ENCODE data around the gene SYT5. TPM values are rescaled to one million over a fixed set of nuclear protein-coding genes. Genes with fewer than 3 reads are reported as not detected.

The SYT5 gene
- total and polyA plus RNA-seq, 2 experiments from 2014 or later: 0.98 to 1.4 TPM

DNA sequence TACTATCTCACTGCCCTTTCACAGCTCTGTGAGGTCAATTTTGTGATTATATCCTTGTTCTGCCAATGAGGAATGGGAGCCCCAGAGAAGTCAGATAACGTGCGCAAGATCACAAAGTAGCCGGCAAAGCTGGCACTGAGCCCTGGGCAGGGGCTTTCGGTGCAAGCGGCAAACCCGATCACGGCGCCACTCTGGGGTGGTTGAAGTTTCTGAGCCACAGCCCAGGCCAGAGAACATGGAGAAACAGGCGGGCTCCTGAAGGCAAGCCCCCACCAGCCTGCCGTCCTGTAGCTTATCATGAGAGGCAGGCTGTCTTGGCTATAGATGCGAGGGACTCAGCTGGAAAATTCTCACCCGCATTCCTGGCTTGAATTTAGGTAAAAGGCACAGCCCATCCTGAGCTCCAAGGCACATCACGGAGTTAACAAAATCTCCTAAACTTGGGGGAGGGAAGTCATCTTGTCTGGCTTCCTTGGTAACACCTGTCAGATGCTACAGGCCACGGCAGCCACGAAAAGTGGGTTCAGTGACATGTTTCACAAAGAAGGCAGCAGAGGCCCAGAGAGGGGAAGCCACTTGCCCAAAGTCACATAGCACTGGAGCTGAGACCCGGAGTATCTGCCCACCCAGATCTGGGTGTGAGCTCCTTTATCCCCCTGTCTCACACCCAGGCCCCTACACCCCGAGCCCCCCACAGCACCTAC lies 43.5 kb downstream of the SYT5 start:
- Histone ChIP-seq H2AFZ (no peak overlapping the region), H3K79me2 (no peaks in the 10 kb centered on the region), H3K9me2 (replicated peaks; ENCODE audit: insufficient read depth) (no peaks in the 10 kb centered on the region), H3K27ac (no peak overlapping the region), H3K4me1 (ENCODE audit: insufficient read depth) (no peaks in the 10 kb centered on the region), H4K20me1 (ENCODE audit: insufficient read depth, poor library complexity, severe bottlenecking) (no peaks in the 10 kb centered on the region), H3K9me3 (ENCODE audit: low read depth) (no peaks in the 10 kb centered on the region), H3K4me3 (no peak overlapping the region), H3K4me2 (no peak overlapping the region), H3K36me3 (replicated peaks; ENCODE audit: insufficient read depth, low read depth) (no peaks in the 10 kb centered on the region), H3K27me3 (peaks cover under 1% of the 10 kb centered on the region)
- TF ChIP-seq EZH2 (IDR thresholded peaks at IDR 0.05; ENCODE audit: borderline replicate concordance) (no peak), CTCF (IDR thresholded peaks at IDR 0.05; ENCODE audit: poor library complexity) (no peak), EZH2phosphoT487 (IDR thresholded peaks at IDR 0.05; ENCODE audit: low read depth, severe bottlenecking, unreplicated experiment) (no peak)
- WGBS (ENCODE audit: low lambda C conversion rate, missing lambda C conversion rate): 92% methylated on average over 15 of the region's 17 CpGs
- DNase-seq (ENCODE audit: low spot score): no peak

DNA sequence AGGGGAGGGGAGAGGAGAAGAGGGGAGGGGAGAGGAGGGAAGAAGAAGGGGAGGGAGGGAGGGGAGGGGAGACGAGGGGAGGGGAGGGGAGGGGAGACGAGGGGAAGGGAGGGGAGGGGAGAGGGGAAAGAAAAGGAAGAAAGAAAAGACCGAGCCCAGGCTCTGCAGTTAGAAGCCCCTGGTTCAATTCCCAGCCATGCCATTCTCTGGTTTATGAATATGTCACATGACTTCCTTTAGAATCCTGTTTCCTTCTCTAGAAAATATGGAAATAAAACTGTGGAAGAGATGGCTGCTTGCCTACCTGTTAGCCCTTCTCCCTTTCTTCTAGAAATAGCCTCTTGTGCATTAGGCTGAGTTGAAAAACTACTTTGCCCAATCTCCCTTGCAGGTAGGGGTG lies 45.4 kb downstream of the SYT5 start:
- Histone ChIP-seq H3K4me3 (no peak overlapping the region), H3K79me2 (no peaks in the 10 kb centered on the region), H3K27ac (no peak overlapping the region), H3K9me2 (replicated peaks; ENCODE audit: insufficient read depth) (no peaks in the 10 kb centered on the region), H3K27me3 (no peaks in the 10 kb centered on the region), H3K9me3 (ENCODE audit: low read depth) (no peaks in the 10 kb centered on the region), H2AFZ (no peak overlapping the region), H3K36me3 (replicated peaks; ENCODE audit: insufficient read depth, low read depth) (no peaks in the 10 kb centered on the region), H4K20me1 (ENCODE audit: insufficient read depth, poor library complexity, severe bottlenecking) (no peaks in the 10 kb centered on the region), H3K4me1 (ENCODE audit: insufficient read depth) (no peaks in the 10 kb centered on the region), H3K4me2 (no peak overlapping the region)
- TF ChIP-seq CTCF (IDR thresholded peaks at IDR 0.05; ENCODE audit: poor library complexity) (no peak), EZH2 (IDR thresholded peaks at IDR 0.05; ENCODE audit: borderline replicate concordance) (no peak), EZH2phosphoT487 (IDR thresholded peaks at IDR 0.05; ENCODE audit: low read depth, severe bottlenecking, unreplicated experiment) (no peak)
- no peak for DNase-seq (ENCODE audit: low spot score)
- 83% methylated on average over 1 of the region's 3 CpGs for WGBS (ENCODE audit: low lambda C conversion rate, missing lambda C conversion rate)

GRCh38 chr19:55133639-55134444 lies 46.2 kb downstream of the SYT5 start:
- Histone ChIP-seq H3K79me2 (no peaks in the 10 kb centered on the region), H4K20me1 (ENCODE audit: insufficient read depth, poor library complexity, severe bottlenecking) (no peaks in the 10 kb centered on the region), H3K4me3 (no peak overlapping the region), H3K27ac (no peak overlapping the region), H3K9me2 (replicated peaks; ENCODE audit: insufficient read depth) (no peaks in the 10 kb centered on the region), H3K4me2 (no peak overlapping the region), H3K9me3 (ENCODE audit: low read depth) (no peaks in the 10 kb centered on the region), H2AFZ (no peak overlapping the region), H3K4me1 (ENCODE audit: insufficient read depth) (no peaks in the 10 kb centered on the region), H3K36me3 (replicated peaks; ENCODE audit: insufficient read depth, low read depth) (no peaks in the 10 kb centered on the region), H3K27me3 (no peaks in the 10 kb centered on the region)
- no peak for DNase-seq (ENCODE audit: low spot score)
- 70% methylated on average over 22 of the region's 25 CpGs for WGBS (ENCODE audit: low lambda C conversion rate, missing lambda C conversion rate)
- TF ChIP-seq EZH2 (IDR thresholded peaks at IDR 0.05; ENCODE audit: borderline replicate concordance) (no peak), EZH2phosphoT487 (IDR thresholded peaks at IDR 0.05; ENCODE audit: low read depth, severe bottlenecking, unreplicated experiment) (no peak), CTCF (IDR thresholded peaks at IDR 0.05; ENCODE audit: poor library complexity) (no peak)

Data from hepatocyte (in vitro differentiated cells).